Endometrium (tissue), 2 donors: Measurements from ENCODE around the gene MARK4.

Source experiments
- FAIRE-seq: peaks from 2 replicates; lab custom pipeline; 2012; peaks lifted over from hg19 to GRCh38; lab: Jason Lieb, UNC
- donor health status: control.
- donor health status: control.

MARK4 gene

GRCh38 chr19:45250832-45251451, at the start of gene MARK4:
Gene MARK4, plus strand, starts transcription at chr19:45251271. Its CDS starts 318 bp downstream, at chr19:45251589.
- FAIRE-seq = no peak

- no peak for FAIRE-seq
Observed at GRCh38 chr19:45202637-45203036, 48.4 kb upstream of the MARK4 start.

- FAIRE-seq = no peak
Observed at GRCh38 chr19:45205810-45206209, 45.3 kb upstream of the MARK4 start.

GRCh38 chr19:45206328-45206727, 44.7 kb upstream of the MARK4 start:
- FAIRE-seq = no peak

- FAIRE-seq = no peak
Observed at GRCh38 chr19:45211751-45212381, 39.2 kb upstream of the MARK4 start.

- no peak for FAIRE-seq
Observed at GRCh38 chr19:45213031-45213430, 38.0 kb upstream of the MARK4 start.

- FAIRE-seq = no peak
Observed at GRCh38 chr19:45215391-45216191, 35.5 kb upstream of the MARK4 start.

- FAIRE-seq = no peak
Observed at GRCh38 chr19:45216667-45217066, 34.4 kb upstream of the MARK4 start.

GRCh38 chr19:45217193-45217956, 33.7 kb upstream of the MARK4 start:
- no peak for FAIRE-seq

GRCh38 chr19:45217957-45218334, 33.1 kb upstream of the MARK4 start:
- FAIRE-seq = no peak

GRCh38 chr19:45218426-45218825, 32.6 kb upstream of the MARK4 start:
- FAIRE-seq = no peak

GRCh38 chr19:45218911-45219743, 31.9 kb upstream of the MARK4 start:
- peak; percentile 63 for FAIRE-seq

- FAIRE-seq = no peak
Observed at GRCh38 chr19:45222724-45223123, 28.3 kb upstream of the MARK4 start.

GRCh38 chr19:45223879-45224278, 27.2 kb upstream of the MARK4 start:
- FAIRE-seq = no peak

- FAIRE-seq = no peak
Observed at GRCh38 chr19:45224645-45225044, 26.4 kb upstream of the MARK4 start.

- FAIRE-seq = peak; percentile 80
Observed at GRCh38 chr19:45229056-45229455, 22.0 kb upstream of the MARK4 start.

- FAIRE-seq = no peak
Observed at GRCh38 chr19:45231891-45232290, 19.2 kb upstream of the MARK4 start.

GRCh38 chr19:45234089-45234869, 16.8 kb upstream of the MARK4 start:
- FAIRE-seq = no peak

- FAIRE-seq = no peak
Observed at GRCh38 chr19:45235485-45235884, 15.6 kb upstream of the MARK4 start.

GRCh38 chr19:45238556-45238955, 12.5 kb upstream of the MARK4 start:
- FAIRE-seq = no peak
